ENCODE results near the gene TEDC2. TPM values are rescaled to one million over a fixed set of nuclear protein-coding genes. Genes with fewer than 3 reads are reported as not detected.
"Not testable (repeated sequence)": the region's sequence is repeated elsewhere in the genome, so short reads cannot be mapped to it uniquely, and the experiment has no call there.

Gene TEDC2
- total RNA-seq, 4 donors from 2014 or later: 1.4 to 2.3 TPM; not detected in 2

GRCh38 chr16:2432801-2433505 is 27.0 kb upstream of the TEDC2 start:
- no peak for TF ChIP-seq CTCF (IDR thresholded peaks at IDR 0.05)
- TF ChIP-seq EP300 (IDR thresholded peaks at IDR 0.05; ENCODE audit: low read depth): no peak
- no peak for TF ChIP-seq POLR2AphosphoS5 (IDR thresholded peaks at IDR 0.05)
- TF ChIP-seq POLR2A (IDR thresholded peaks at IDR 0.05): no peak
- H3K36me3 ChIP-seq: no peaks in the 10 kb centered on the region
- H3K4me3 ChIP-seq: no peak overlapping the region
- no peak for DNase-seq
- H3K27me3 ChIP-seq: no peaks in the 10 kb centered on the region
- 96 to 100% methylated on average over 2 to 15 of the region's 15 CpGs for WGBS, 2 donors (ENCODE audit: low coverage in 1 of 2)
- no peak overlapping the region for H3K27ac ChIP-seq
- intact Hi-C loops (cut with DNase I; ENCODE audit: low total_unique reads) (no loop called here), in situ Hi-C loops (cut with MboI; ENCODE audit: low pct_ligation_motif_present in 1 of 4, low pct_unique_long_range_greater_than_20kb in 1 of 4, low sequenced_read_pairs in 3 of 4) (loop anchor here in 2 of 4 donors (10.0 to 25.0 kb wide), 2 partner anchors 62 to 154 kb away; no protein-coding TSS in a partner anchor)
- H3K4me1 ChIP-seq: peaks cover 4 to 20% (median 18%) of the 10 kb centered on the region in 4 donors
- H3K9me3 ChIP-seq: no peaks in the 10 kb centered on the region

- in situ Hi-C loops (cut with MboI; ENCODE audit: low pct_ligation_motif_present in 1 of 4, low pct_unique_long_range_greater_than_20kb in 1 of 4, low sequenced_read_pairs in 3 of 4): loop anchor here in 2 of 4 donors (10.0 to 25.0 kb wide), 2 partner anchors 60 to 152 kb away; no protein-coding TSS in a partner anchor
- H3K9me3 ChIP-seq; H3K27me3 ChIP-seq; H3K4me1 ChIP-seq; H3K4me3 ChIP-seq; H3K36me3 ChIP-seq; DNase-seq; H3K27ac ChIP-seq; intact Hi-C loops (cut with DNase I; ENCODE audit: low total_unique reads): not testable (repeated sequence)
- WGBS, 2 donors (ENCODE audit: low coverage in 1 of 2): 93 to 100% methylated on average over 1 to 4 of the region's 4 CpGs
Measured at GRCh38 chr16:2435236-2435635, 24.7 kb upstream of the TEDC2 start.

- Histone ChIP-seq H3K9me3 (no peaks in the 10 kb centered on the region), H3K4me1 (no peaks in the 10 kb centered on the region), H3K27ac (no peak overlapping the region), H3K4me3 (no peak overlapping the region), H3K27me3 (no peaks in the 10 kb centered on the region), H3K36me3 (no peaks in the 10 kb centered on the region)
- WGBS, 2 donors (ENCODE audit: low coverage in 1 of 2): 80 to 92% methylated on average over 1 to 9 of the region's 9 CpGs
- intact Hi-C loops (cut with DNase I; ENCODE audit: low total_unique reads): no loop called here
- no peak for TF ChIP-seq POLR2A (IDR thresholded peaks at IDR 0.05)
- in situ Hi-C loops (cut with MboI; ENCODE audit: low pct_ligation_motif_present in 1 of 4, low pct_unique_long_range_greater_than_20kb in 1 of 4, low sequenced_read_pairs in 3 of 4): loop anchor here in 2 of 4 donors (10.0 to 25.0 kb wide), 2 partner anchors 59 to 151 kb away; no protein-coding TSS in a partner anchor
- DNase-seq: no peak
Measured at GRCh38 chr16:2436110-2436509, 23.8 kb upstream of the TEDC2 start.

GRCh38 chr16:2437032-2437790 is 22.7 kb upstream of the TEDC2 start:
- intact Hi-C loops (cut with DNase I; ENCODE audit: low total_unique reads): no loop called here

More at GRCh38 chr16:2437032-2437790, 22.7 kb upstream of the TEDC2 start:
- no peak overlapping the region for H3K27ac ChIP-seq
- no peaks in the 10 kb centered on the region for H3K27me3 ChIP-seq
- no peak for TF ChIP-seq EP300 (IDR thresholded peaks at IDR 0.05; ENCODE audit: low read depth)
- no peak for TF ChIP-seq CTCF (IDR thresholded peaks at IDR 0.05)
- no peak for TF ChIP-seq POLR2A (IDR thresholded peaks at IDR 0.05)
- TF ChIP-seq POLR2AphosphoS5 (IDR thresholded peaks at IDR 0.05): no peak
- DNase-seq: no peak
- H3K4me1 ChIP-seq: no peaks in the 10 kb centered on the region
- 97 to 100% methylated on average over 1 to 24 of the region's 24 CpGs for WGBS, 2 donors (ENCODE audit: low coverage in 1 of 2)
- H3K9me3 ChIP-seq: no peaks in the 10 kb centered on the region
- no peaks in the 10 kb centered on the region for H3K36me3 ChIP-seq
- in situ Hi-C loops (cut with MboI; ENCODE audit: low pct_ligation_motif_present in 1 of 4, low pct_unique_long_range_greater_than_20kb in 1 of 4, low sequenced_read_pairs in 3 of 4): loop anchor here in 2 of 4 donors (10.0 to 25.0 kb wide), 2 partner anchors 58 to 150 kb away; no protein-coding TSS in a partner anchor
- no peak overlapping the region for H3K4me3 ChIP-seq

Measured in transverse colon (tissue), 4 donors.